Measurements from ENCODE around the gene SLC23A3.

The SLC23A3 gene, protein sequence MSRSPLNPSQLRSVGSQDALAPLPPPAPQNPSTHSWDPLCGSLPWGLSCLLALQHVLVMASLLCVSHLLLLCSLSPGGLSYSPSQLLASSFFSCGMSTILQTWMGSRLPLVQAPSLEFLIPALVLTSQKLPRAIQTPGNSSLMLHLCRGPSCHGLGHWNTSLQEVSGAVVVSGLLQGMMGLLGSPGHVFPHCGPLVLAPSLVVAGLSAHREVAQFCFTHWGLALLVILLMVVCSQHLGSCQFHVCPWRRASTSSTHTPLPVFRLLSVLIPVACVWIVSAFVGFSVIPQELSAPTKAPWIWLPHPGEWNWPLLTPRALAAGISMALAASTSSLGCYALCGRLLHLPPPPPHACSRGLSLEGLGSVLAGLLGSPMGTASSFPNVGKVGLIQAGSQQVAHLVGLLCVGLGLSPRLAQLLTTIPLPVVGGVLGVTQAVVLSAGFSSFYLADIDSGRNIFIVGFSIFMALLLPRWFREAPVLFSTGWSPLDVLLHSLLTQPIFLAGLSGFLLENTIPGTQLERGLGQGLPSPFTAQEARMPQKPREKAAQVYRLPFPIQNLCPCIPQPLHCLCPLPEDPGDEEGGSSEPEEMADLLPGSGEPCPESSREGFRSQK

DNA sequence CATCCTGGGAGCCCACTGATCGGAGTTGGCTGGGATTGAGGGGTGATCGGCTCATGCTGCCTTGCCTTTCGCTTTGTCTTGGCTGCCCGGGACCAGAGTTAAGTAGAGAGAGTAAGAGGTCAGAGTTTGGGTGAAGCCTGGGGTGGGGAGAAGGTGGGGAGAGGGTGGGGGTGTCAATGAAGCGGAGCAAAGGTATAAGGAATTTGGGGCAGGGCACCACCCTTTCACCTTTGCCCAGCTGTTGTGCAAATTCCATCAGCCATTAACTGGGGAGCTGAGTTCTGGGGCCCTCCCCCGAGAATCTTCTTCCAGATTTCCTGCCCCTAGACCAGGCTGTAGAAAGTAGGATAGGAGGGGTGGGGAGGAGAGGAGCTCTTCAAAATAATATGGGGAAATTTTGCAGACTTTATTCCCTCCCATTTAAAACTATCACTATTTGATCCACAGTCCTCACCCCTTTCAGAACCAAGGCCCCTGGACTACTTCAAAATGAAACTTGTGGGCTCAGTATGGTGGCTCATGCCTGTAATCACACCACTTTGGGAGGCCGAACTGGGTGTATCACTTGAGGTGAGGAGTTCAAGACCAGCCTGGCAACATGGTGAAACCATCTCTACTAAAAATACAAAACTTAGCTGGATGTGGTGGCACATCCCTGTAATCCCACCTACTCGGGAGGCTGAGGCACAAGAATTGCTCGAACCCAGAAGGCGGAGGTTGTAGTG is at the start of gene SLC23A3:
TSS of gene SLC23A3 (minus strand) at position 100 of the 725 bp plus-strand sequence. CDS start at position 55, 45 bp downstream.
- DNase-seq (ENCODE audit: low spot score) = no peak

DNA sequence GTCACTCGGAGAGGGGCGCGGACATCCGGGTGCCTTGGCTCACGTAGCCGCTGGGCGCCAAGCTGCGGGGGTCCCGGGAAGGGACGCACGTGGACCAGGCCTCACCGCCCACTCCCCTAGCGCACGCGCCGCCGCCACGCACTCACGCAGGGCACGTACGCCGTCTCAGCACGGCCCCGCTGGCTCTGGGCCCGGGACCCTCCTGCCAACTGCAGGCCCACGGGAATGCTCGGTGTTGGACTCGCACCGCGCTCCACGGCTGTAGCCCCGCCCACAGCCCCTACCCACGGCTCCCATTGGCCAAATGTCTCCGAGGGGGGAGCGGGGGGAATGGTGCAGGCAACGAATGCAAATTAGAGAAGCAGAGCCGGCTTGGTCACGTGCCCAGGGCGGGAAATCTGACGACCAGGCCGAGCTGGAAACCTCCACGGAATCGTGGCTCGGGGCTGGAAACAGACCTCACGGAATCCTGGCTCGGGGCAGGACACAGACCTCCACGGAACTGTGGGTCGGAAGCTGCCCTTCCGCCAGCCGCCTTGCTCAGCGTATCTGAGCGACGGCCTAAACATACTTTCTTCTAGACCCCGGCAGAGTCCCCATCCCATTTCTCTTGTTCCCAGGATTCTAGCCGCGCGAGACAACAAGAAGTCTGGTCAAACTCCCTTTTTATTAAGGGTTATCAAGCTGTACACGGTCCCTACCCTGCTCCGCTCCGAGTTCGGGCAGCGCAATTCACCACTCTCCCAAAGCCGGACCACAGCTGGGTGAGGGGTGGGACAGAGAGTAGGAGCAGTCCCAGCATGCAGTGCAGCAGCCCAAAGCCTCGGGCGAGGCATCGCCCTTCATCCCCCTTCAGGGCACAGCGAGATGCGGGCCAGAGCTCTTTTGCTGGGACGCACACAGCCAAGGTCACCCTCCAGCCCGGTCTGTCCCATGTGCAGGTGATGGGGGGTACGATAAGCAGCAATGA is 49.2 kb upstream of the SLC23A3 start, which contains the start of gene ABCB6:
TSS of gene ABCB6 (minus strand) at position 227 of the 970 bp plus-strand sequence. CDS start 285 bp downstream, outside the sequence.
- peak; percentile 95 for DNase-seq (ENCODE audit: low spot score)

GRCh38 chr2:219218217-219218731 is 48.4 kb upstream of the SLC23A3 start:
- peak; percentile 84 for DNase-seq (ENCODE audit: low spot score)

- DNase-seq (ENCODE audit: low spot score) = no peak
Observed at GRCh38 chr2:219216535-219216915, 46.7 kb upstream of the SLC23A3 start.

DNA sequence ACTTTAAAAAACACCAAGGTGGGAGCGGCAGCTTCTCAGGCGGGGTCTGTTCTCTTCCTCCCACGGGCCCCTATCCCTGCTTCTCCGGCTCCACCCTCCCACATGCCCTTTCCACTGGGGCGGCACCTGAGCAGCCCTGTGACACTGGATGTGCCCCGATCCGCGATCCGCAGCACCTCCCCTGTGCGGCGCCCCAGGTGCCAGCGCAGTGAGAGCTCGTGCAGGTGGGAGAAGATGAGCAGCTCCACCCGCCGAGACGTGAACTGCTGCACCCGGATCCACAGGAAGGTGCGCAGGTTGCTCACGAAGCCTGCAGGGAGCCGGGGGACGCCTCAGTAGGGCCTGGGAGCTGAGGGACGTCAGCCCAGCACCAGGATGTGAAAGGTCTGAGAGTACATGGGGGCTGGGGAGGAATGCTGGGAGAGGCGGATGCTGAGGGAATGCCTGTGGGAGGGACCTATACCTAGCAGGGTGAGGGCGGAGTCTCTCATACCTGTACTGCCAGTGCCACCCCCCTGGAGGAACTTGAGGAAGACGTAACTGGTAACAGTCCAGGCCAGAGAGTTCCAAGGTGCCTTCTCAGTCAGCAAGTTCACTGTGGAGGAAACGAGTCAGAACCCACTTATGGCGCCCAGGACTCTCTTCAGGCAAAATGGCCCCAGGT is 46.2 kb upstream of the SLC23A3 start:
- DNase-seq (ENCODE audit: low spot score) = no peak

- no peak for DNase-seq (ENCODE audit: low spot score)
Observed at GRCh38 chr2:219214786-219215185, 45.0 kb upstream of the SLC23A3 start.

DNA sequence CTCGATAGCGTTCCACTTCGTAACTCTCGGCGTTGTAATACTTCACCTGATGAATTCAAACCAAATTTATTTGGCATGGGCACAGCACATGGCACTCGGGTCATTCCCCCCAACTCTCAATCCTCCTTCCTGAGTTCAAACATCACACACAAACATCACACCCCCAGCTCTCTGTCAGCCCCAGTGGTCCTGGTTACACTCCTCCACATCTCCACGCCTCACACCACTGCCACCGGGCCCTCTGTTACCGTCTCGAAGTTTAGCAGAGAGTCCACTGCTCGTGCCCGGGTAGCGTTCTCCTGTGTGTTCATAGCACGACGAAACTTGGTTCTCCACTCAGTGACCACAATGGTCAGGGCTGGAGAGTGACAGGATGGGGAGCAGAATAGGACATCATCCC is 44.3 kb upstream of the SLC23A3 start:
- DNase-seq (ENCODE audit: low spot score) = no peak

DNA sequence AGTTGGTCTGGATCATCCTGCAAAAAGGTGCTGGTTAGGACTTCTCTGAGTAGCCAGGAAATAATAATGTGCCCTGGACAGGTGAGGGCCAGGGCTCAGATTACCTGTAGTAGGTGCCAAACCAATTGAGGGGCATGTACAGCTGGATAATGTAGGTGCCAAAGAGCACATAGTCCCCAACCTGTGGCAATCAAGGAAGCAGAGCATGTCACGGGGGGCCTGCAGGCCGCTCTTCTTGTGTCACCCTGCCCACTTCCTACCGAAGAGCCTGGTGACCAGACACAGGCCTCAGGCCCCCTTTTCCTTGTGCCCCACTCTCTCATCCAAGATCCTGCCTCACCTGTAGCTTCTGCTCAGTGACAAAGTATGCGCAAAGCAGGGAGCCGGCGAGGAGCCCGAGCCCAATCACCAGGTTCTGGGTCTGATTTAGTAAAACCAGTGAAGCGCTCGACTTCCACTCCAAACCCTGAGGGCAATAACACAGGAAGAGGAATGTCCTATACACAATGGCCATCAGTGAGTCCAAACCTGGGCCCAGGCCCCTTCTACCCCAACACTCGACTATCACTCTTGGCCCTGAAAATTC is 43.8 kb upstream of the SLC23A3 start:
- DNase-seq (ENCODE audit: low spot score) = no peak

DNA sequence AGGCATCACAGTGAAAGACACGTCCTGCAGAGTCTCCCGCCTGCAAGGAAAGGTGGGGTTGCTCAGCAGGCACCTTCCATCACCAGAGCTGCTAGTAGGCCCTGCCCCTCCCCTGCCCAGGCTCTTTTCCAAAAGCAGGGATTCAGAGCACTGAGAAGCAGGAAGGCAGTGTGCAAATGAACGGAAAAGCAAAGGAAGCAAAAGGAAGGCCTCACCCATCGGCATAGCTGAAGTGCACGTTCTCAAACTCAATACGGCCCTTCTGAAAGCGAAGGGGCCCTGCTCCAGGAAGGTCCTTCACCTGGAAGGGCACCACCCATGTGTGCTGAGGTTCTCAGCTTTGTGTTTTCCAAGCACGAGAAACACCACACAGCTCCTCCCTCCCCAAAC is 43.2 kb upstream of the SLC23A3 start:
- DNase-seq (ENCODE audit: low spot score) = no peak

GRCh38 chr2:219210886-219211362 is 41.1 kb upstream of the SLC23A3 start:
- DNase-seq (ENCODE audit: low spot score) = no peak

- DNase-seq (ENCODE audit: low spot score) = no peak
Observed at GRCh38 chr2:219210196-219210885, 40.5 kb upstream of the SLC23A3 start.

DNA sequence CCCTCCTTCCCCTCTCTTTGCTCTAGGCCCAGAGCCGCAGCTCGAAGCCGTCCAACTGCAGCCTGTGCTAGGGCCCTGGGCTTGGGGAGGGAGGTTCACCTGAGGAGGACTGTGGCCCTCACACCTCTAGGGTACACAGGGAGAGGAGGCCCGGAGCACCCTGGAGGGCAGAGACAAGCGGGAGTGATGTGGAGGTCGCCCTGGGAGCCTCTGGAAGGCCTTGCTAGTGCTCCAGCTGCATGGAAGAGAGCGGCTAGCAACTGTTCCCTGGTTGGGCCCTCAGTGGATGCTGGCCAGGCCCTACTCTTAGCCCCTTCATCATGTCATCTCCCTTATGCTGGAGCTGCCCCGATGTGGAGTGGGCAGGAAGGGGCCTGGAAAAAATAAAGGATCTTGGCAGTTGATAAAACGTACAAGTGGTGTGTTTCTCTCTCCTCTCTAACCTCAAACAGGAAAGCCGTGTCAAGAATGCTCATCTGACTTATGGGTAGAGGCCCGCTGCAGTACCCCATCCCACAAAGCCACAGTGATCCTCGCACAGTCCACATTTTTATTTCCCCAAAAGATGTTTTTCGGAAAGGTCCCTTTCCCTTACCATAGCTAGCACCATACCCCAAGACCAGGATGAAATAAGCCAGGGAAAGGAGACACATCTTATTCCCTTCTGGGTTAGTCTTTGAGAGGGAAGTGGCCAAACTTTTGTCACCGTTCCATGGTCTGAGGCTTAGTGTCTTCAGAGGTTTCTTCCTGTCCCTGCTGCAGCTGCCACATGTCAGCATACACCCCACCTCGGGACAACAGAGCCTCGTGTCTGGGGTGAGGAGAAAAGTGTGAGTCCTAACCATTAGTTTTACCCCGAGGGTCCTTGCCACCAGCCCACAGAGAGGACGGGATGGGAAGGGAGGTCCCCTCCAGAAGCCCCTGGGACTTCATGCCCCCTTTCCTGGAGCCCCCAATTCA is 39.7 kb upstream of the SLC23A3 start:
- DNase-seq (ENCODE audit: low spot score) = no peak

DNA sequence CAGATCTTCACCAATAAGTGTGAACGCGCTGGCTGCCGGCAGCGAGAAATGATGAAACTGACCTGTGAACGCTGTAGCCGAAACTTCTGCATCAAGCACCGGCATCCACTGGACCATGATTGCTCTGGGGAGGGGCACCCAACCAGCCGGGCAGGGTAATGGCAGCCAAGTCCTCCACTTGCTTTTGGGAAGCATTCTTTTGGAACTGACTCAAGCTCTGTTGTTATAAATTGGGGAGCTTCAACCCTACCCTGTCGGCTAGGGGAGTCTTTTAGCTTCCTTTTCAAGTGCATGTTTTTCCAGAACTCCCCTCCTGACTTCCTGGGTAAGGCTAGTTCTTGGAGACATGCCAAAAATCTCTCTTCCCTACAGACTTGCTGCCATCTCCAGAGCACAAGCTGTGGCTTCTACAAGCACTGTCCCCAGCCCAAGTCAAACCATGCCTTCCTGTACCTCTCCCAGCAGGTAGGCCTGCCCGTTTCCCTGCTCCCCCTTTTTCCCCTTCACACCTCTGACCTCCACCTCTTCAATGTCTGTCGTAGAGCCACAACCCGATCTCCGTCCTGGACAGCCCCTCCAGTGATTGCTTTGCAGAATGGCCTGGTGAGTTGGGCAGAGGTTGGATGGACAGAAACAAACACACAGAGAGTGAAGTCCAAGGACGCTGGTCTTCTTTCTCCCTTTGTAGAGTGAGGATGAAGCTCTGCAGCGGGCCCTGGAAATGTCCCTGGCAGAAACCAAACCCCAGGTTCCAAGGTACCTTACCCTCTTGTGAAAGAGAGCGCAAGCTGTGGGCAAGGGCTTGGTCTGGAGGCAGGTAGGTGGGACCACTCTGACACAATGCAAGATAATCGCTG is 38.3 kb upstream of the SLC23A3 start:
- DNase-seq (ENCODE audit: low spot score) = no peak

DNA sequence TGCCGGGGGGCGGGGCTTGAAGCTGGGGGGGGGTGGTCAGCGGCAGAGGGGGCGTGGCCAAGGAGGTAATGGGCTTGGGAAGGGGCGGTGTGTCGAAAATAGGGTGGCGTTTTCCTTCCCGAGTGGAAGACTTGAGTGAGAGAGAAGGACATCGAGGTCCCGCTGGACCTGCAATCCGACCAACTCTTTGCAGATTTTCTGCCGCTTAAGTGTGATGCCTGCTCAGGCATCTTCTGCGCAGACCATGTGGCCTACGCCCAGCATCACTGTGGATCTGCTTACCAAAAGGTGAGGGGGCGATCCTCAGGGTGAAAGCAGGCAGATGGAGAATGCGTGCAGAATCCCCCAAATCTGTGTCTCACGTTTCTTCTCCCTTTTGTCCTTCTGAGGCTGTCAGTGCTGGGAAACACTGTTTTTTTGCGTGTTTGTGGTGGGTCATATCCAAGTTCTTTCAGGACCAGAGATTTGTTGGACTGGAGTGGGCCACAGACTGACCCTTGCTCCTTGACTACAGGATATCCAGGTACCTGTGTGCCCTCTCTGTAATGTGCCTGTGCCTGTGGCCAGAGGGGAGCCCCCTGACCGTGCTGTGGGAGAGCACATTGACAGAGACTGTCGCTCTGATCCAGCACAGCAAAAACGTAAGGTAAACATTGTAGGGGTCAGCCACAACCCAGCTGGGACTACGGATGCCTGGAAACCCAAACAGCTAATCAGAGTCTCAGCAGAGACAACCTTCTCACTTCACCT is 37.5 kb upstream of the SLC23A3 start:
- no peak for DNase-seq (ENCODE audit: low spot score)

- DNase-seq (ENCODE audit: low spot score) = peak; percentile 96
Observed at GRCh38 chr2:219206328-219207133, 36.7 kb upstream of the SLC23A3 start, which contains the start of gene ZFAND2B. ZFAND2B (plus strand) TSS chr2:219206782; CDS start chr2:219206988, 206 bp downstream.

- no peak for DNase-seq (ENCODE audit: low spot score)
Observed at GRCh38 chr2:219205981-219206327, 36.1 kb upstream of the SLC23A3 start.
